Fibroblast of mammary gland (primary cell): ENCODE measurements around the gene SRL.

Source experiments
- DNase-seq: peaks from one replicate; pipeline ENCODE4 v3.0.0-alpha.2; 2010; ENCODE audit warnings: low read depth
- H3K4me3 ChIP-seq: 2 replicates; pipeline ENCODE4 v1.5.1; 2011; ENCODE audit warnings: low read depth, mild to moderate bottlenecking, low read length, moderate library complexity; ENCODE audit not compliant: control insufficient read depth
- CTCF ChIP-seq: conservative IDR thresholded peaks from 2 replicates; pipeline ENCODE4 v1.5.1; 2011; ENCODE audit warnings: low read depth, low read length, inconsistent platforms; ENCODE audit not compliant: control insufficient read depth, insufficient read depth

The SRL gene

GRCh38 chr16:4270595-4270994 lies 28.7 kb upstream of the SRL start:
- DNase-seq = no peak
- H3K4me3 ChIP-seq = peak overlapping the region; percentile 67
- TF ChIP-seq CTCF = no peak

GRCh38 chr16:4270091-4270490 lies 28.2 kb upstream of the SRL start:
- DNase-seq = no peak
- TF ChIP-seq CTCF = no peak
- no peak overlapping the region for H3K4me3 ChIP-seq

- DNase-seq = peak; percentile 39
- H3K4me3 ChIP-seq = no peak overlapping the region
- no peak for TF ChIP-seq CTCF
Observed at GRCh38 chr16:4266372-4266771, 24.5 kb upstream of the SRL start.

- no peak overlapping the region for H3K4me3 ChIP-seq
- TF ChIP-seq CTCF = no peak
- no peak for DNase-seq
Observed at GRCh38 chr16:4265676-4266075, 23.8 kb upstream of the SRL start.

- TF ChIP-seq CTCF = no peak
- DNase-seq = peak; percentile 21
Observed at GRCh38 chr16:4264546-4264945, 22.7 kb upstream of the SRL start.

GRCh38 chr16:4263504-4264436 lies 21.9 kb upstream of the SRL start:
- peak; percentile 2 for TF ChIP-seq CTCF
- peak; percentile 96 for DNase-seq
- H3K4me3 ChIP-seq = peak overlapping the region; percentile 12

More at GRCh38 chr16:4264546-4264945, 22.7 kb upstream of the SRL start:
- no peak overlapping the region for H3K4me3 ChIP-seq

- DNase-seq = no peak
- no peak for TF ChIP-seq CTCF
- H3K4me3 ChIP-seq = no peak overlapping the region
Observed at GRCh38 chr16:4262303-4262835, 20.5 kb upstream of the SRL start.
